GM12892 (cell line): ENCODE measurements around the gene BRINP1.

Experiments used
- DNase-seq: peaks from one replicate; pipeline ENCODE4 v3.0.0; 2011; ENCODE audit not compliant: insufficient read length
- FAIRE-seq: peaks from 2 replicates; lab custom pipeline; 2011; peaks lifted over from hg19 to GRCh38; lab: Jason Lieb, UNC
- POLR2A ChIP-seq: IDR thresholded peaks from 2 replicates; pipeline ENCODE4 v1.6.1; 2011; ENCODE audit warnings: low read depth, low read length, control low read depth
- POLR2AphosphoS5 ChIP-seq: IDR thresholded peaks from 2 replicates; pipeline ENCODE4 v1.6.1; 2011; ENCODE audit warnings: low read depth, low read length, control low read depth
- TAF1 ChIP-seq: IDR thresholded peaks from 2 replicates; pipeline ENCODE4 v1.6.1; 2011; ENCODE audit warnings: low read depth, mild to moderate bottlenecking, control low read depth, low read length, borderline replicate concordance

The BRINP1 gene

GRCh38 chr9:119333507-119334229, 35.6 kb downstream of the BRINP1 start:
- DNase-seq, result no peak

GRCh38 chr9:119332522-119332921, 36.7 kb downstream of the BRINP1 start:
- TF ChIP-seq POLR2AphosphoS5 (no peak), TAF1 (no peak), POLR2A (no peak)
- DNase-seq, result no peak
- FAIRE-seq, result no peak

More at GRCh38 chr9:119333507-119334229, 35.6 kb downstream of the BRINP1 start:
- TF ChIP-seq TAF1, result no peak
- TF ChIP-seq POLR2AphosphoS5, result no peak
- no peak for TF ChIP-seq POLR2A
- no peak for FAIRE-seq

- DNase-seq (no peak), FAIRE-seq (no peak)
- no peak for TF ChIP-seq TAF1
- TF ChIP-seq POLR2AphosphoS5, result no peak
- TF ChIP-seq POLR2A, result no peak
Measured at GRCh38 chr9:119322184-119322583, 47.1 kb downstream of the BRINP1 start.

- FAIRE-seq (no peak), DNase-seq (no peak)
- TF ChIP-seq TAF1, result no peak
- TF ChIP-seq POLR2AphosphoS5, result no peak
- no peak for TF ChIP-seq POLR2A
Measured at GRCh38 chr9:119318371-119318770, 50.9 kb downstream of the BRINP1 start.

GRCh38 chr9:119313846-119314245, 55.4 kb downstream of the BRINP1 start:
- TF ChIP-seq POLR2A (no peak), TAF1 (no peak), POLR2AphosphoS5 (no peak)
- DNase-seq (no peak), FAIRE-seq (no peak)

GRCh38 chr9:119310741-119311140, 58.5 kb downstream of the BRINP1 start:
- no peak for FAIRE-seq
- TF ChIP-seq TAF1 (no peak), POLR2A (no peak), POLR2AphosphoS5 (no peak)
- no peak for DNase-seq

GRCh38 chr9:119307471-119307870, 61.8 kb downstream of the BRINP1 start:
- DNase-seq (no peak), FAIRE-seq (no peak)
- no peak for TF ChIP-seq TAF1
- no peak for TF ChIP-seq POLR2A
- TF ChIP-seq POLR2AphosphoS5, result no peak

GRCh38 chr9:119304555-119304954, 64.7 kb downstream of the BRINP1 start:
- no peak for FAIRE-seq
- DNase-seq, result no peak
- no peak for TF ChIP-seq POLR2AphosphoS5
- no peak for TF ChIP-seq POLR2A
- TF ChIP-seq TAF1, result no peak

- TF ChIP-seq TAF1 (no peak), POLR2A (no peak), POLR2AphosphoS5 (no peak)
- DNase-seq, result no peak
- no peak for FAIRE-seq
Measured at GRCh38 chr9:119302988-119303698, 66.1 kb downstream of the BRINP1 start.

GRCh38 chr9:119298076-119298853, 71.0 kb downstream of the BRINP1 start:
- no peak for DNase-seq
- TF ChIP-seq TAF1, result no peak
- no peak for TF ChIP-seq POLR2AphosphoS5
- no peak for TF ChIP-seq POLR2A
- FAIRE-seq, result no peak

GRCh38 chr9:119291554-119291953, 77.7 kb downstream of the BRINP1 start:
- DNase-seq (no peak), FAIRE-seq (no peak)
- TF ChIP-seq POLR2A, result no peak
- TF ChIP-seq TAF1, result no peak
- TF ChIP-seq POLR2AphosphoS5, result no peak

- DNase-seq (peak; percentile 13), FAIRE-seq (peak; percentile 9)
- TF ChIP-seq POLR2AphosphoS5 (no peak), TAF1 (no peak), POLR2A (no peak)
Measured at GRCh38 chr9:119289740-119290433, 79.3 kb downstream of the BRINP1 start.
